GM12878 (cell line): Measurements from ENCODE around the gene GRAMD1B. TPM values are rescaled to one million over a fixed set of nuclear protein-coding genes. Genes with fewer than 3 reads are reported as not detected.

Source experiments
- ATAC-seq: fragments of 200-7000 bp; cut with Tn5 transposase; 3 replicates; pipeline ENCODE4 v1.9.1; 2020; ENCODE audit warnings: mild to moderate bottlenecking, moderate library complexity
- BruUV-seq: library from RNA; stranded (reverse); fragments of 400-500 nt; replicated peaks from 2 replicates; lab custom pipeline; 2021; lab: Mats Ljungman, UMichigan
- CTCF ChIA-PET: fragments of 300-600 bp; sonication (Branson Sonifier 250); formaldehyde crosslinking; extraction: SDS; loops from one replicate; lab custom pipeline; 2021; ENCODE audit warnings: inconsistent platforms; lab: Yijun Ruan, JAX
- POLR2A ChIA-PET: fragments of 350-600 bp; formaldehyde crosslinking; extraction: SDS; loops from one replicate; lab custom pipeline; 2021; ENCODE audit warnings: inconsistent platforms; lab: Charles Lee
- RAD21 ChIA-PET: fragments of 300-600 bp; sonication (Branson Sonifier 250); formaldehyde crosslinking; loops from one replicate; lab custom pipeline; 2023; ENCODE audit warnings: antibody characterized with exemption; ENCODE audit not compliant: unreplicated experiment; lab: Charles Lee
- SMC1A ChIA-PET: fragments of 300-600 bp; sonication (Branson Sonifier 250); formaldehyde crosslinking; loops from one replicate; lab custom pipeline; 2023; ENCODE audit not compliant: unreplicated experiment, uncharacterized antibody; lab: Charles Lee
- DNase-seq: peaks from one replicate; pipeline ENCODE4 v3.0.0-alpha.2; 2011; ENCODE audit warnings: low read depth, low spot score
- FAIRE-seq: peaks from 3 replicates; lab custom pipeline; 2011; peaks lifted over from hg19 to GRCh38; lab: Jason Lieb, UNC
- H2AFZ ChIP-seq: 2 replicates; pipeline ENCODE4 v1.6.0; 2011; ENCODE audit warnings: low read depth, low read length, control low read depth; ENCODE audit not compliant: control insufficient read depth
- H3K27ac ChIP-seq: 2 replicates; pipeline ENCODE4 v1.5.1; 2011; ENCODE audit warnings: control low read depth; ENCODE audit not compliant: control insufficient read depth, insufficient read depth
- H3K27me3 ChIP-seq, 2 experiments: replicated peaks in 1 of 2; 2 replicates each; pipeline versions ENCODE4 v1.6.0 to v1.6.1; 2011; ENCODE audit warnings: low read length in 1 of 2; ENCODE audit not compliant: control insufficient read depth in 2 of 2, insufficient read depth in 2 of 2
- H3K36me3 ChIP-seq, 2 experiments: 2 replicates each; pipeline ENCODE4 v1.5.1; 2011; ENCODE audit warnings: low read length in 1 of 2; ENCODE audit not compliant: control insufficient read depth in 2 of 2, insufficient read depth in 2 of 2
- H3K4me1 ChIP-seq: 2 replicates; pipeline ENCODE4 v1.6.1; 2011; ENCODE audit warnings: mild to moderate bottlenecking, low read length, moderate library complexity, mixed read lengths; ENCODE audit not compliant: control insufficient read depth, insufficient read depth
- H3K4me2 ChIP-seq: 2 replicates; pipeline ENCODE4 v1.6.0; 2011; ENCODE audit warnings: control low read depth; ENCODE audit not compliant: control insufficient read depth, insufficient read depth
- H3K4me3 ChIP-seq: fragments of 200-600 bp; sonication (generic); 2 replicates; pipeline ENCODE4 v1.5.1; 2016
- H3K79me2 ChIP-seq: 2 replicates; pipeline ENCODE4 v1.6.0; 2011; ENCODE audit warnings: low read length; ENCODE audit not compliant: control insufficient read depth, insufficient read depth
- H3K9ac ChIP-seq: 2 replicates; pipeline ENCODE4 v1.8.0; 2011; ENCODE audit warnings: low read length, control low read depth, mixed read lengths; ENCODE audit not compliant: control insufficient read depth, insufficient read depth
- H3K9me3 ChIP-seq: replicated peaks from 3 replicates; pipeline ENCODE4 v1.5.1; 2011; ENCODE audit warnings: mild to moderate bottlenecking, low read length; ENCODE audit not compliant: control insufficient read depth, insufficient read depth
- H4K20me1 ChIP-seq: 2 replicates; pipeline ENCODE4 v1.6.0; 2011; ENCODE audit not compliant: control insufficient read depth, insufficient read depth
- GATAD2B ChIP-seq: fragments of 450-650 bp; conservative IDR thresholded peaks from 2 replicates; pipeline ENCODE4 v1.6.1; 2017; ENCODE audit warnings: low read depth, mild to moderate bottlenecking, moderate library complexity
- MEF2A ChIP-seq: IDR thresholded peaks from 2 replicates; pipeline ENCODE4 v1.6.1; 2011; ENCODE audit warnings: low read depth, mild to moderate bottlenecking, low read length, moderate library complexity; ENCODE audit not compliant: insufficient read depth
- MLLT1 ChIP-seq: fragments of 450-650 bp; IDR thresholded peaks from 2 replicates; pipeline ENCODE4 v1.6.1; 2016; ENCODE audit warnings: mild to moderate bottlenecking
- MXI1 ChIP-seq: fragments of 150-350 bp; IDR thresholded peaks from 2 replicates; pipeline ENCODE4 v1.6.1; 2011; ENCODE audit warnings: low read depth, mild to moderate bottlenecking, inconsistent platforms, low read length, improper control_type of control experiment
- REST ChIP-seq: IDR thresholded peaks from 2 replicates; pipeline ENCODE4 v1.6.1; 2012; ENCODE audit warnings: mild to moderate bottlenecking, low read depth, low read length
- TAF1 ChIP-seq: IDR thresholded peaks from 2 replicates; pipeline ENCODE4 v1.6.1; 2011; ENCODE audit warnings: mild to moderate bottlenecking, low read depth, low read length, borderline replicate concordance
- WGBS: methylation state at CpG from one replicate; pipeline ENCODE4 v1.1.6; 2016; ENCODE audit warnings: low lambda C conversion rate; ENCODE audit not compliant: insufficient replicate concordance, insufficient coverage; ENCODE audit errors: missing lambda C conversion rate; 5-methylcytosine and 5-hydroxymethylcytosine counted together
- in situ Hi-C: fragments of 300-500 bp; cut with MboI; formaldehyde crosslinking; loops from 9 replicates; pipeline ENCODE4 v1.14.3; 2018; ENCODE audit warnings: mixed read lengths
- intact Hi-C: fragments of 100-400 bp; cut with micrococcal nuclease; formaldehyde crosslinking; loops from one replicate; pipeline ENCODE4 v1.14.2; 2022; ENCODE audit not compliant: unreplicated experiment
- polyA plus RNA-seq, 11 experiments: library from polyadenylated mRNA; depleted of rRNA in 4 of 11; unstranded in 6 of 11; stranded (reverse) in 5 of 11; fragments of >200 nt; fragmentation: Nextera tagmentation in 4 of 11; fragmentation: Illumina TruSeq in 1 of 11; extraction: Ambion mirVana in 4 of 11; extraction: Trizol in 1 of 11; gene quantifications; 1 replicate in 1 of 11; 2 replicates in 10 of 11; pipeline versions ENCODE4 v1.2.1 to v1.2.3, GENCODE V29; 2011 to 2016; ENCODE audit warnings: inconsistent platforms in 2 of 11, missing spikeins in 2 of 11, low read depth in 1 of 11
- total RNA-seq, 4 experiments: library from RNA; depleted of rRNA in 3 of 4; stranded (reverse); fragments of >200 nt in 3 of 4; fragmentation: Illumina TruSeq in 1 of 4; extraction: Trizol in 1 of 4; gene quantifications; 2 replicates each; pipeline versions ENCODE4 v1.2.1 to v1.2.3, GENCODE V29; 2013 to 2021
- TF ChIP-seq, protein P1 (sequence below): fragments of 150-350 bp; IDR thresholded peaks from 2 replicates; pipeline ENCODE4 v1.6.1; 2016; ENCODE audit warnings: low read depth, low read length
- TF ChIP-seq, protein P2 (sequence below): IDR thresholded peaks from 2 replicates; pipeline ENCODE4 v1.6.1; 2012; ENCODE audit warnings: low read depth, low read length, improper control_type of control experiment

Gene GRAMD1B
- total and polyA plus RNA-seq, 10 of the 15 experiments (the other 5 are each of a cell fraction or from before 2014, with no cell fraction given): 1.9 to 49.1 (median 26.9) TPM

GRCh38 chr11:123593570-123593969 lies 163.5 kb downstream of the GRAMD1B start (continued):
- TF ChIP-seq, protein P1, sequence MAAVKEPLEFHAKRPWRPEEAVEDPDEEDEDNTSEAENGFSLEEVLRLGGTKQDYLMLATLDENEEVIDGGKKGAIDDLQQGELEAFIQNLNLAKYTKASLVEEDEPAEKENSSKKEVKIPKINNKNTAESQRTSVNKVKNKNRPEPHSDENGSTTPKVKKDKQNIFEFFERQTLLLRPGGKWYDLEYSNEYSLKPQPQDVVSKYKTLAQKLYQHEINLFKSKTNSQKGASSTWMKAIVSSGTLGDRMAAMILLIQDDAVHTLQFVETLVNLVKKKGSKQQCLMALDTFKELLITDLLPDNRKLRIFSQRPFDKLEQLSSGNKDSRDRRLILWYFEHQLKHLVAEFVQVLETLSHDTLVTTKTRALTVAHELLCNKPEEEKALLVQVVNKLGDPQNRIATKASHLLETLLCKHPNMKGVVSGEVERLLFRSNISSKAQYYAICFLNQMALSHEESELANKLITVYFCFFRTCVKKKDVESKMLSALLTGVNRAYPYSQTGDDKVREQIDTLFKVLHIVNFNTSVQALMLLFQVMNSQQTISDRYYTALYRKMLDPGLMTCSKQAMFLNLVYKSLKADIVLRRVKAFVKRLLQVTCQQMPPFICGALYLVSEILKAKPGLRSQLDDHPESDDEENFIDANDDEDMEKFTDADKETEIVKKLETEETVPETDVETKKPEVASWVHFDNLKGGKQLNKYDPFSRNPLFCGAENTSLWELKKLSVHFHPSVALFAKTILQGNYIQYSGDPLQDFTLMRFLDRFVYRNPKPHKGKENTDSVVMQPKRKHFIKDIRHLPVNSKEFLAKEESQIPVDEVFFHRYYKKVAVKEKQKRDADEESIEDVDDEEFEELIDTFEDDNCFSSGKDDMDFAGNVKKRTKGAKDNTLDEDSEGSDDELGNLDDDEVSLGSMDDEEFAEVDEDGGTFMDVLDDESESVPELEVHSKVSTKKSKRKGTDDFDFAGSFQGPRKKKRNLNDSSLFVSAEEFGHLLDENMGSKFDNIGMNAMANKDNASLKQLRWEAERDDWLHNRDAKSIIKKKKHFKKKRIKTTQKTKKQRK: no peak
- no peak for TF ChIP-seq MEF2A
- no peak for TF ChIP-seq MLLT1

- ATAC-seq: no peak
- TF ChIP-seq REST (no peak), GATAD2B (no peak), TAF1 (no peak), MXI1 (no peak)
- TF ChIP-seq, protein P2, sequence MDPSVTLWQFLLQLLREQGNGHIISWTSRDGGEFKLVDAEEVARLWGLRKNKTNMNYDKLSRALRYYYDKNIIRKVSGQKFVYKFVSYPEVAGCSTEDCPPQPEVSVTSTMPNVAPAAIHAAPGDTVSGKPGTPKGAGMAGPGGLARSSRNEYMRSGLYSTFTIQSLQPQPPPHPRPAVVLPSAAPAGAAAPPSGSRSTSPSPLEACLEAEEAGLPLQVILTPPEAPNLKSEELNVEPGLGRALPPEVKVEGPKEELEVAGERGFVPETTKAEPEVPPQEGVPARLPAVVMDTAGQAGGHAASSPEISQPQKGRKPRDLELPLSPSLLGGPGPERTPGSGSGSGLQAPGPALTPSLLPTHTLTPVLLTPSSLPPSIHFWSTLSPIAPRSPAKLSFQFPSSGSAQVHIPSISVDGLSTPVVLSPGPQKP: no peak
Observed at GRCh38 chr11:123594188-123594901, 164.3 kb downstream of the GRAMD1B start.

More at GRCh38 chr11:123594188-123594901, 164.3 kb downstream of the GRAMD1B start:
- WGBS: 31% methylated on average over 8 of the region's 8 CpGs
- H3K9ac ChIP-seq: no peak overlapping the region
- no peak overlapping the region for H3K4me2 ChIP-seq
- FAIRE-seq (no peak), DNase-seq (no peak)
- no peaks in the 10 kb centered on the region for H3K4me1 ChIP-seq
- no peaks in the 10 kb centered on the region for H3K9me3 ChIP-seq
- CTCF ChIA-PET: no interaction called here
- H3K79me2 ChIP-seq: no peaks in the 10 kb centered on the region
- RAD21 ChIA-PET: no interaction called here
- H2AFZ ChIP-seq: no peak overlapping the region
- H3K4me3 ChIP-seq: no peak overlapping the region
- intact Hi-C loops: no loop called here
- no peaks in the 10 kb centered on the region for H4K20me1 ChIP-seq
- H3K27ac ChIP-seq: no peak overlapping the region
- POLR2A ChIA-PET: no interaction called here
- in situ Hi-C loops: no loop called here
- no peaks in the 10 kb centered on the region for H3K27me3 ChIP-seq
- BruUV-seq: no TSS peak
- SMC1A ChIA-PET: no interaction called here
- peaks cover 0 to 6% of the 10 kb centered on the region in 2 experiments; a peak in 2 of 4 replicates for H3K36me3 ChIP-seq
